ENCODE measurements around the gene PTRH1.

GRCh38 chr9:127753622-127754021 is 38.2 kb upstream of the PTRH1 start:
- TF ChIP-seq, protein P1, sequence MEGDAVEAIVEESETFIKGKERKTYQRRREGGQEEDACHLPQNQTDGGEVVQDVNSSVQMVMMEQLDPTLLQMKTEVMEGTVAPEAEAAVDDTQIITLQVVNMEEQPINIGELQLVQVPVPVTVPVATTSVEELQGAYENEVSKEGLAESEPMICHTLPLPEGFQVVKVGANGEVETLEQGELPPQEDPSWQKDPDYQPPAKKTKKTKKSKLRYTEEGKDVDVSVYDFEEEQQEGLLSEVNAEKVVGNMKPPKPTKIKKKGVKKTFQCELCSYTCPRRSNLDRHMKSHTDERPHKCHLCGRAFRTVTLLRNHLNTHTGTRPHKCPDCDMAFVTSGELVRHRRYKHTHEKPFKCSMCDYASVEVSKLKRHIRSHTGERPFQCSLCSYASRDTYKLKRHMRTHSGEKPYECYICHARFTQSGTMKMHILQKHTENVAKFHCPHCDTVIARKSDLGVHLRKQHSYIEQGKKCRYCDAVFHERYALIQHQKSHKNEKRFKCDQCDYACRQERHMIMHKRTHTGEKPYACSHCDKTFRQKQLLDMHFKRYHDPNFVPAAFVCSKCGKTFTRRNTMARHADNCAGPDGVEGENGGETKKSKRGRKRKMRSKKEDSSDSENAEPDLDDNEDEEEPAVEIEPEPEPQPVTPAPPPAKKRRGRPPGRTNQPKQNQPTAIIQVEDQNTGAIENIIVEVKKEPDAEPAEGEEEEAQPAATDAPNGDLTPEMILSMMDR (IDR thresholded peaks at IDR 0.05): no peak
- no peak for TF ChIP-seq ZFX (IDR thresholded peaks at IDR 0.05; ENCODE audit: borderline replicate concordance)
